ENCODE measurements around the gene UBE3C. TPM values are rescaled to one million over a fixed set of nuclear protein-coding genes. Genes with fewer than 3 reads are reported as not detected.

The UBE3C gene
- total and polyA plus RNA-seq, 2 of the 13 experiments (the other 11 are each of a cell fraction or from before 2014, with no cell fraction given) = 27.0 to 48.2 TPM

DNA sequence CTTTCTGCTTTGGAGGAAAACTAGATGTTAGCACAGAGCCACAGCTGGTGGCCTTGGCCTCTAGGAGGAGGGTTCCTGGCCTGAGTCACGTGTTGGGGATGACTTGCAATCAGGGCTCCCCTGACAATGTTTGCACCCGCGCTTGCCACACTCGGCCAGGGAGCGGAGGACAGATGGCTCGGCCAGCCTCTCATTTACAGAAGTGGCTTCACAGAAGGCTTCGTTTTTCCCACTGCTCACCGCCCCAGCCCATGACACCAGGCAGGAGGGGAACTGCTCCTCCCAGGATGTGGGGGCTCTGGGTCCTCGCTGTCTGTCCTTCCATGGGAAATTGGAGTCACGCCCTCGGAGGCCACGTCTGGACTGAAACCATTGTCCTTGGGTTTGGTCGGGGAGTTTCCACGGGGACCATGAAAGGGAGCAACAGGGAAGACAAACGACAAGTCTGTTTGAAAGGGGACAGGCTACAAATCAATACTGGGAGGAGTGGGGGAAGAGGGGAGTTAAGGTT lies 49.6 kb upstream of the UBE3C start (continued):
- TF ChIP-seq, protein P1, sequence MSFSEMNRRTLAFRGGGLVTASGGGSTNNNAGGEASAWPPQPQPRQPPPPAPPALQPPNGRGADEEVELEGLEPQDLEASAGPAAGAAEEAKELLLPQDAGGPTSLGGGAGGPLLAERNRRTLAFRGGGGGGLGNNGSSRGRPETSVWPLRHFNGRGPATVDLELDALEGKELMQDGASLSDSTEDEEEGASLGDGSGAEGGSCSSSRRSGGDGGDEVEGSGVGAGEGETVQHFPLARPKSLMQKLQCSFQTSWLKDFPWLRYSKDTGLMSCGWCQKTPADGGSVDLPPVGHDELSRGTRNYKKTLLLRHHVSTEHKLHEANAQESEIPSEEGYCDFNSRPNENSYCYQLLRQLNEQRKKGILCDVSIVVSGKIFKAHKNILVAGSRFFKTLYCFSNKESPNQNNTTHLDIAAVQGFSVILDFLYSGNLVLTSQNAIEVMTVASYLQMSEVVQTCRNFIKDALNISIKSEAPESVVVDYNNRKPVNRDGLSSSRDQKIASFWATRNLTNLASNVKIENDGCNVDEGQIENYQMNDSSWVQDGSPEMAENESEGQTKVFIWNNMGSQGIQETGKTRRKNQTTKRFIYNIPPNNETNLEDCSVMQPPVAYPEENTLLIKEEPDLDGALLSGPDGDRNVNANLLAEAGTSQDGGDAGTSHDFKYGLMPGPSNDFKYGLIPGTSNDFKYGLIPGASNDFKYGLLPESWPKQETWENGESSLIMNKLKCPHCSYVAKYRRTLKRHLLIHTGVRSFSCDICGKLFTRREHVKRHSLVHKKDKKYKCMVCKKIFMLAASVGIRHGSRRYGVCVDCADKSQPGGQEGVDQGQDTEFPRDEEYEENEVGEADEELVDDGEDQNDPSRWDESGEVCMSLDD (CRISPR knock-in tag; IDR thresholded peaks at IDR 0.05; ENCODE audit: borderline replicate concordance) = peak; percentile 71; the same call in 1 of the 2 replicates
- no peak for TF ChIP-seq CHD4 (IDR thresholded peaks at IDR 0.05; ENCODE audit: borderline replicate concordance, low read length)
- TF ChIP-seq MXI1 (IDR thresholded peaks at IDR 0.05; ENCODE audit: borderline replicate concordance, low read depth, low read length) = no peak; the same call in 2 of the 3 replicates
- TF ChIP-seq HCFC1 (IDR thresholded peaks at IDR 0.05; ENCODE audit: low read depth, low read length) = no peak
- TF ChIP-seq, protein P2, sequence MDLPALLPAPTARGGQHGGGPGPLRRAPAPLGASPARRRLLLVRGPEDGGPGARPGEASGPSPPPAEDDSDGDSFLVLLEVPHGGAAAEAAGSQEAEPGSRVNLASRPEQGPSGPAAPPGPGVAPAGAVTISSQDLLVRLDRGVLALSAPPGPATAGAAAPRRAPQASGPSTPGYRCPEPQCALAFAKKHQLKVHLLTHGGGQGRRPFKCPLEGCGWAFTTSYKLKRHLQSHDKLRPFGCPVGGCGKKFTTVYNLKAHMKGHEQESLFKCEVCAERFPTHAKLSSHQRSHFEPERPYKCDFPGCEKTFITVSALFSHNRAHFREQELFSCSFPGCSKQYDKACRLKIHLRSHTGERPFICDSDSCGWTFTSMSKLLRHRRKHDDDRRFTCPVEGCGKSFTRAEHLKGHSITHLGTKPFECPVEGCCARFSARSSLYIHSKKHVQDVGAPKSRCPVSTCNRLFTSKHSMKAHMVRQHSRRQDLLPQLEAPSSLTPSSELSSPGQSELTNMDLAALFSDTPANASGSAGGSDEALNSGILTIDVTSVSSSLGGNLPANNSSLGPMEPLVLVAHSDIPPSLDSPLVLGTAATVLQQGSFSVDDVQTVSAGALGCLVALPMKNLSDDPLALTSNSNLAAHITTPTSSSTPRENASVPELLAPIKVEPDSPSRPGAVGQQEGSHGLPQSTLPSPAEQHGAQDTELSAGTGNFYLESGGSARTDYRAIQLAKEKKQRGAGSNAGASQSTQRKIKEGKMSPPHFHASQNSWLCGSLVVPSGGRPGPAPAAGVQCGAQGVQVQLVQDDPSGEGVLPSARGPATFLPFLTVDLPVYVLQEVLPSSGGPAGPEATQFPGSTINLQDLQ (CRISPR knock-in tag; IDR thresholded peaks at IDR 0.05) = no peak
- TF ChIP-seq KLF13 (CRISPR knock-in tag; IDR thresholded peaks at IDR 0.05) = no peak
- TF ChIP-seq ZMYM4 (CRISPR knock-in tag; IDR thresholded peaks at IDR 0.05) = peak; percentile 81
- 0 out of 2 replicates have a peak, but pooled peaks have one; percentile 68 for TF ChIP-seq WIZ (CRISPR knock-in tag; IDR thresholded peaks at IDR 0.05)
- no peak for TF ChIP-seq SRSF1 (optimal IDR thresholded peaks at IDR 0.05; ENCODE audit: low read depth, low read length)
- no peak for TF ChIP-seq CCAR2 (optimal IDR thresholded peaks at IDR 0.05; ENCODE audit: low read depth, low read length)
- TF ChIP-seq, protein P3, sequence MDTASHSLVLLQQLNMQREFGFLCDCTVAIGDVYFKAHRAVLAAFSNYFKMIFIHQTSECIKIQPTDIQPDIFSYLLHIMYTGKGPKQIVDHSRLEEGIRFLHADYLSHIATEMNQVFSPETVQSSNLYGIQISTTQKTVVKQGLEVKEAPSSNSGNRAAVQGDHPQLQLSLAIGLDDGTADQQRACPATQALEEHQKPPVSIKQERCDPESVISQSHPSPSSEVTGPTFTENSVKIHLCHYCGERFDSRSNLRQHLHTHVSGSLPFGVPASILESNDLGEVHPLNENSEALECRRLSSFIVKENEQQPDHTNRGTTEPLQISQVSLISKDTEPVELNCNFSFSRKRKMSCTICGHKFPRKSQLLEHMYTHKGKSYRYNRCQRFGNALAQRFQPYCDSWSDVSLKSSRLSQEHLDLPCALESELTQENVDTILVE (CRISPR knock-in tag; IDR thresholded peaks at IDR 0.05) = no peak
- no peak for TF ChIP-seq SOX6 (IDR thresholded peaks at IDR 0.05)
- peak; percentile 73 for TF ChIP-seq SOX6 (CRISPR knock-in tag; IDR thresholded peaks at IDR 0.05)
- TF ChIP-seq ZNF263 (CRISPR knock-in tag; IDR thresholded peaks at IDR 0.05) = peak; percentile 99
- TF ChIP-seq SP4 (CRISPR knock-in tag; IDR thresholded peaks at IDR 0.05) = peak; percentile 60; the same call in 1 of the 2 replicates
- TF ChIP-seq, protein P4, sequence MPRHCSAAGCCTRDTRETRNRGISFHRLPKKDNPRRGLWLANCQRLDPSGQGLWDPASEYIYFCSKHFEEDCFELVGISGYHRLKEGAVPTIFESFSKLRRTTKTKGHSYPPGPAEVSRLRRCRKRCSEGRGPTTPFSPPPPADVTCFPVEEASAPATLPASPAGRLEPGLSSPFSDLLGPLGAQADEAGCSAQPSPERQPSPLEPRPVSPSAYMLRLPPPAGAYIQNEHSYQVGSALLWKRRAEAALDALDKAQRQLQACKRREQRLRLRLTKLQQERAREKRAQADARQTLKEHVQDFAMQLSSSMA (CRISPR knock-in tag; IDR thresholded peaks at IDR 0.05) = no peak
- 0 out of 2 replicates have a peak, but pooled peaks have one; percentile 44 for TF ChIP-seq NCOA1 (CRISPR knock-in tag; IDR thresholded peaks at IDR 0.05)
- TF ChIP-seq TGIF2 (CRISPR knock-in tag; IDR thresholded peaks at IDR 0.05) = no peak
- peak; percentile 36; the same call in 1 of the 2 replicates for TF ChIP-seq GFI1 (CRISPR knock-in tag; IDR thresholded peaks at IDR 0.05; ENCODE audit: borderline replicate concordance)
- no peak for TF ChIP-seq NONO (IDR thresholded peaks at IDR 0.05)
- peak; percentile 58; the same call in 1 of the 2 replicates for TF ChIP-seq NONO (CRISPR knock-in tag; conservative IDR thresholded peaks at IDR 0.05)

Measured in HepG2 (cell line).